Endothelial cell of umbilical vein (primary cell): ENCODE measurements around the gene SORCS1.

Experiments
- EZH2 ChIP-seq: IDR thresholded peaks from 2 replicates; pipeline ENCODE4 v1.6.1; 2012; ENCODE audit warnings: borderline replicate concordance, low read depth, mild to moderate bottlenecking, moderate library complexity, low read length, inconsistent platforms; ENCODE audit not compliant: severe bottlenecking
- FOS ChIP-seq: IDR thresholded peaks from 2 replicates; pipeline ENCODE4 v1.6.1; 2011; ENCODE audit warnings: mild to moderate bottlenecking, low read length, moderate library complexity, borderline replicate concordance; ENCODE audit not compliant: insufficient read depth
- MYC ChIP-seq: IDR thresholded peaks from one replicate; pipeline ENCODE4 v1.6.1; 2011; ENCODE audit warnings: mild to moderate bottlenecking, low read depth, low read length
- TF ChIP-seq, protein P1 (sequence below), 2 donors: IDR thresholded peaks; 1 replicate in 1 of 2; 2 replicates in 1 of 2; pipeline ENCODE4 v1.5.1; 2011; ENCODE audit warnings: low read length in 2 of 2, mild to moderate bottlenecking in 2 of 2, moderate library complexity in 2 of 2, control low read depth in 1 of 2, inconsistent platforms in 1 of 2, low read depth in 1 of 2; ENCODE audit not compliant: insufficient read depth in 1 of 2; ENCODE audit errors: extremely low read depth in 1 of 2

- TF ChIP-seq, protein P1, sequence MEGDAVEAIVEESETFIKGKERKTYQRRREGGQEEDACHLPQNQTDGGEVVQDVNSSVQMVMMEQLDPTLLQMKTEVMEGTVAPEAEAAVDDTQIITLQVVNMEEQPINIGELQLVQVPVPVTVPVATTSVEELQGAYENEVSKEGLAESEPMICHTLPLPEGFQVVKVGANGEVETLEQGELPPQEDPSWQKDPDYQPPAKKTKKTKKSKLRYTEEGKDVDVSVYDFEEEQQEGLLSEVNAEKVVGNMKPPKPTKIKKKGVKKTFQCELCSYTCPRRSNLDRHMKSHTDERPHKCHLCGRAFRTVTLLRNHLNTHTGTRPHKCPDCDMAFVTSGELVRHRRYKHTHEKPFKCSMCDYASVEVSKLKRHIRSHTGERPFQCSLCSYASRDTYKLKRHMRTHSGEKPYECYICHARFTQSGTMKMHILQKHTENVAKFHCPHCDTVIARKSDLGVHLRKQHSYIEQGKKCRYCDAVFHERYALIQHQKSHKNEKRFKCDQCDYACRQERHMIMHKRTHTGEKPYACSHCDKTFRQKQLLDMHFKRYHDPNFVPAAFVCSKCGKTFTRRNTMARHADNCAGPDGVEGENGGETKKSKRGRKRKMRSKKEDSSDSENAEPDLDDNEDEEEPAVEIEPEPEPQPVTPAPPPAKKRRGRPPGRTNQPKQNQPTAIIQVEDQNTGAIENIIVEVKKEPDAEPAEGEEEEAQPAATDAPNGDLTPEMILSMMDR (IDR thresholded peaks at IDR 0.05; ENCODE audit: extremely low read depth in 1 of 2, insufficient read depth in 1 of 2, low read depth in 1 of 2, low read length in 2 of 2): no peak
- TF ChIP-seq EZH2 (no peak), MYC (no peak), FOS (no peak)
Observed at GRCh38 chr10:107037192-107038122, 127.0 kb downstream of the SORCS1 start.
